C4-2B (cell line): ENCODE measurements around the gene BRICD5.

Source experiments
- H3K27ac ChIP-seq: fragments of 450-650 bp; 2 replicates; pipeline ENCODE4 v1.5.1; 2017
- CTCF ChIP-seq: fragments of 450-650 bp; conservative IDR thresholded peaks from 2 replicates; pipeline ENCODE4 v1.5.1; 2017; ENCODE audit warnings: mild to moderate bottlenecking
- ZFX ChIP-seq: fragments of 450-650 bp; IDR thresholded peaks from 2 replicates; pipeline ENCODE4 v1.6.1; 2017

BRICD5 gene

GRCh38 chr16:2189252-2189893 is 21.3 kb downstream of the BRICD5 start:
- TF ChIP-seq CTCF (no peak), ZFX (no peak)
- no peak overlapping the region for H3K27ac ChIP-seq

GRCh38 chr16:2188395-2188794 is 22.3 kb downstream of the BRICD5 start:
- no peak for TF ChIP-seq CTCF
- TF ChIP-seq ZFX = no peak

GRCh38 chr16:2187212-2187611 is 23.5 kb downstream of the BRICD5 start:
- no peak for TF ChIP-seq CTCF
- TF ChIP-seq ZFX = no peak
- no peak overlapping the region for H3K27ac ChIP-seq

More at GRCh38 chr16:2188395-2188794, 22.3 kb downstream of the BRICD5 start:
- no peak overlapping the region for H3K27ac ChIP-seq

DNA sequence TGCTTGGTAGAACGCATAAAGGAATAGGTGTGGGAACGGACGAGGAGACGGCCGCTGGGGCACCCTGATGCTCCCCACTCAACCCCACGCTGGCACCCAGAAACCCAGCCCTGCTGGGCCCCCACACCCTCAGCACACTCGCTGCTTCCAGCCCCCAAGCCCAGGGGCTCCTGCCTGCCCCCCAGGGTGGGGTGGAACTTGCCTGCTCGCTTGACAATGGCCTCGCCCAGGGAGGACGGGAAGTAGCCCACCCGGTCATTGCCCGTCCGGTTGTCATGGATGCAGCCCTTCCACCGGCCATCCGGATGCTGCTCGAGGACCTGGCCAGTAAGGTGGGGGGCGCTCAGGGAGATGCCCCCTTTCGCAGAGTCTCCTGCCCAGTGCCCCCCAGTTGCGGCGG is 24.2 kb downstream of the BRICD5 start:
- H3K27ac ChIP-seq = no peak overlapping the region
- TF ChIP-seq ZFX (no peak), CTCF (no peak)

DNA sequence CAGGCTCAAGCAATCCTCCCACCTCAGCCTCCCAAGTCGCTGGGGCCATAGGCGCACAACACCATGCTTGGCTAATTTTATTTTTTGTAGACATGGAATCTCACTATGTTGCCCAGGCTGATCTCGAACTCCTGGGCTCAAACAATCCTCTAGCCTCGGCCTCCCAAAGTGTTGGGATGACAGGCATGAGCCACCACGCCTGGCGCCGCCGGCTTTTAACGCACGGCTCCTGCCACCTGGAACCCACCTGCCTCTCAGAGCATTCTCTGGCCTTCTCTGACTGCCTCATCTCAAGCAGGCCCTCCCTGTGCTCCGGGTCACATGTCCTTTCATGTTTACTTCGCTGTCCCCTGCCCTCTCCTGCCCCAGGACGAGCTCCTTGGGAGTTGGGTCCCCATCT is 24.6 kb downstream of the BRICD5 start:
- H3K27ac ChIP-seq = no peak overlapping the region
- TF ChIP-seq CTCF (no peak), ZFX (no peak)

GRCh38 chr16:2184962-2185361 is 25.7 kb downstream of the BRICD5 start:
- no peak overlapping the region for H3K27ac ChIP-seq
- TF ChIP-seq CTCF (no peak), ZFX (no peak)

- no peak overlapping the region for H3K27ac ChIP-seq
Observed at GRCh38 chr16:2184346-2184745, 26.3 kb downstream of the BRICD5 start.

More at GRCh38 chr16:2184346-2184745, 26.3 kb downstream of the BRICD5 start:
- TF ChIP-seq ZFX = no peak
- no peak for TF ChIP-seq CTCF
